ENCODE measurements around the gene LNPK. TPM values are rescaled to one million over a fixed set of nuclear protein-coding genes. Genes with fewer than 3 reads are reported as not detected.

Gene LNPK
- total RNA-seq, 6 experiments from 2014 or later: 12.9 to 30.7 (median 22.2) TPM

DNA sequence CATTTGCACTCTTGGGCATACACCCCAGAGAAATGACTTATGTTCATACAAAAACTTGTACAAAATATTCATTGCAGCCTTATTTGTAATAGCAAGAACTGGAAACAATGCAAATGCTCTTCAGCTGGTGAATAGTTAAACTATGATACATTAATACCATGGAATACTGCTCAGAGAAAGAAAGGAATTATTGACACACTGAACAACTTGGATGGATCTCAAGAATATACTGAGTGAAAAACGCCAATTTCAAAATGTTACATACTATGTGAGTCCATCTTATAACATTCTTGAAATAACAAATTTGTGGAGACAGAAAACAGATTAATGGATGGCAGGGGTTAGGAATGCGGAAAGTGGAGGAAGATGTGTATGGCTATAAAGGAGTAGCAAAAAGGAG lies 17.2 kb downstream of the LNPK start:
- Histone ChIP-seq H3K4me1 (no peaks in the 10 kb centered on the region), H3K27ac (no peak overlapping the region), H3K36me3 (no peaks in the 10 kb centered on the region), H3K9me3 (no peaks in the 10 kb centered on the region), H3K4me3 (no peak overlapping the region), H3K27me3 (no peaks in the 10 kb centered on the region)
- no peak for TF ChIP-seq POLR2A (IDR thresholded peaks at IDR 0.05)
- TF ChIP-seq, protein P1, sequence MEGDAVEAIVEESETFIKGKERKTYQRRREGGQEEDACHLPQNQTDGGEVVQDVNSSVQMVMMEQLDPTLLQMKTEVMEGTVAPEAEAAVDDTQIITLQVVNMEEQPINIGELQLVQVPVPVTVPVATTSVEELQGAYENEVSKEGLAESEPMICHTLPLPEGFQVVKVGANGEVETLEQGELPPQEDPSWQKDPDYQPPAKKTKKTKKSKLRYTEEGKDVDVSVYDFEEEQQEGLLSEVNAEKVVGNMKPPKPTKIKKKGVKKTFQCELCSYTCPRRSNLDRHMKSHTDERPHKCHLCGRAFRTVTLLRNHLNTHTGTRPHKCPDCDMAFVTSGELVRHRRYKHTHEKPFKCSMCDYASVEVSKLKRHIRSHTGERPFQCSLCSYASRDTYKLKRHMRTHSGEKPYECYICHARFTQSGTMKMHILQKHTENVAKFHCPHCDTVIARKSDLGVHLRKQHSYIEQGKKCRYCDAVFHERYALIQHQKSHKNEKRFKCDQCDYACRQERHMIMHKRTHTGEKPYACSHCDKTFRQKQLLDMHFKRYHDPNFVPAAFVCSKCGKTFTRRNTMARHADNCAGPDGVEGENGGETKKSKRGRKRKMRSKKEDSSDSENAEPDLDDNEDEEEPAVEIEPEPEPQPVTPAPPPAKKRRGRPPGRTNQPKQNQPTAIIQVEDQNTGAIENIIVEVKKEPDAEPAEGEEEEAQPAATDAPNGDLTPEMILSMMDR (IDR thresholded peaks at IDR 0.05): no peak
- 91% methylated on average over 2 of the region's 2 CpGs for WGBS (ENCODE audit: insufficient coverage, low coverage, low lambda C conversion rate, missing lambda C conversion rate)
- DNase-seq (no peak), ATAC-seq (no peak)
- intact Hi-C loops (cut with DNase I): no loop called here

- no peak for ATAC-seq
- intact Hi-C loops (cut with DNase I): no loop called here
- H3K27ac ChIP-seq: no peak overlapping the region
- TF ChIP-seq POLR2A (IDR thresholded peaks at IDR 0.05): no peak
- TF ChIP-seq, protein P1 (IDR thresholded peaks at IDR 0.05): no peak
- whole genome bisulfite sequencing (ENCODE audit: insufficient coverage, low coverage, low lambda C conversion rate, missing lambda C conversion rate): 100% methylated on average over 1 of the region's 1 CpG
- no peaks in the 10 kb centered on the region for H3K4me1 ChIP-seq
- no peak overlapping the region for H3K4me3 ChIP-seq
- H3K9me3 ChIP-seq: no peaks in the 10 kb centered on the region
- H3K36me3 ChIP-seq: peaks cover 0 to 3% (median 0%) of the 10 kb centered on the region in 4 donors
- DNase-seq: no peak
- H3K27me3 ChIP-seq: no peaks in the 10 kb centered on the region
Measured at GRCh38 chr2:175981551-175981950, 20.5 kb downstream of the LNPK start.

DNA sequence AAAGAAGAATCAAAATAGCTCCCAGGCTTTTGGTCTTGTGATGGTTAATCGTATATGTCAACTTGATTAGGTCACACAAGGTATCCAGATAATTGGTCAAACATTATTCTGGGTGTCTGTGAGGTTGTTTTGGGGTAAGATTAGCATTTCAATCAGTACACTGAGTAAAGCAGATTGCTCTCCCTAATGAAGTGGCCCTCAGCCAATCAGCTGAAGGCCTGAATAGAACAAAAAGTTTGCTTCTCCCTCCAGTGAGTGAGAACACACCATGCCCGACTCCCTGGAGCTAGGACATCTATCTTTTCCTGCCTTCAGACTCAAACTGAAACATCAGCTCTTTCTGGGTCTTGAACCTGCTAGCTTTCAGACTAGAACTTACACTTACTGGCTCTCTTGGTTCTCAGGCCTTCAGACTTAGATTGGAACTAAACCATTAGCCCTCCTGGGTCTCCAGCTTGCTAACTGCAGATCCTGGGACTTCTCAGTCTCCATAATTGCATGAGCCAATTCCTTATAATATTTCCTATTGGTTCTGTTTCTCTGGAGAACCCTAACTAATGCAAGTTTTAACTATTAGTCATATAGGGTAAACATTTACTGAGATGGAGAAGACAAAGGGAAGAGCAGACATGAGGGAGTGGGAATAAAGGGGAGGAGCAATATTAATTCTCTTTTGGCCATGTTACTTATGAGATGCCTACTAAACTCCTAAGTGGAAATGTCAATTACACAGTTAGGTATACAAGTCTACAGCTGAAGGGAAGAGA lies 25.5 kb downstream of the LNPK start:
- 90% methylated on average over 2 of the region's 2 CpGs for WGBS (ENCODE audit: insufficient coverage, low coverage, low lambda C conversion rate, missing lambda C conversion rate)
- TF ChIP-seq, protein P1 (IDR thresholded peaks at IDR 0.05): no peak
- TF ChIP-seq POLR2A (IDR thresholded peaks at IDR 0.05): no peak
- H3K36me3 ChIP-seq: peaks cover 0 to 3% (median 0%) of the 10 kb centered on the region in 4 donors
- H3K27ac ChIP-seq: no peak overlapping the region
- DNase-seq: no peak
- no peak overlapping the region for H3K4me3 ChIP-seq
- no peaks in the 10 kb centered on the region for H3K4me1 ChIP-seq
- ATAC-seq: no peak
- no peaks in the 10 kb centered on the region for H3K27me3 ChIP-seq
- intact Hi-C loops (cut with DNase I): no loop called here
- H3K9me3 ChIP-seq: no peaks in the 10 kb centered on the region

DNA sequence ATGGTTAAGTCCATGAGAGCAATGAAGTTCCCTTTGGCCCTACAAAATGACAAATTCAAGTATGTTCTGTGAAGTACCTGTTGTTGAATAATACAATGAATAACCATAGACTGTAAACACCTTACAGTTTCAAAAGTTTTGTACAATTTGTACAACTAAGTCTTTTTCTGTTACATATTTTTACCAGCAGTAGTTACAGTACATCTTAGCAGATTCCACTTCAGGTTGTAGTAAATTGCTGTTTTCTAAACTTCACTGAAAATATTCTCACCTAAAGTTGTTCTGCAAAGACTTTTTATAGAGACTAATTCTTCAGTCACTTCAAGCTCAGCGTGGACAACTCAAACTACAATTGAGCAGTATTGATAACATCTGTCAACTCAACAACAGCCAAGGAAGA lies 28.7 kb downstream of the LNPK start:
- DNase-seq: no peak
- intact Hi-C loops (cut with DNase I): no loop called here
- H3K4me3 ChIP-seq: no peak overlapping the region

More for the DNA sequence above, 28.7 kb downstream of the LNPK start:
- Histone ChIP-seq H3K27me3 (no peaks in the 10 kb centered on the region), H3K9me3 (no peaks in the 10 kb centered on the region), H3K27ac (no peak overlapping the region), H3K4me1 (no peaks in the 10 kb centered on the region), H3K36me3 (no peaks in the 10 kb centered on the region)
- TF ChIP-seq, protein P1 (IDR thresholded peaks at IDR 0.05): no peak
- TF ChIP-seq POLR2A (IDR thresholded peaks at IDR 0.05): no peak
- no peak for ATAC-seq
- 84% methylated on average over 1 of the region's 1 CpG for WGBS (ENCODE audit: insufficient coverage, low coverage, low lambda C conversion rate, missing lambda C conversion rate)
